GM19455 (cell line): ENCODE measurements around the gene MTHFD1.

Experiments used
- ATAC-seq: cut with Tn5 transposase; IDR thresholded peaks from one replicate; pipeline ENCODE4 v1.9.1; 2021; ENCODE audit not compliant: unreplicated experiment

Gene MTHFD1

DNA sequence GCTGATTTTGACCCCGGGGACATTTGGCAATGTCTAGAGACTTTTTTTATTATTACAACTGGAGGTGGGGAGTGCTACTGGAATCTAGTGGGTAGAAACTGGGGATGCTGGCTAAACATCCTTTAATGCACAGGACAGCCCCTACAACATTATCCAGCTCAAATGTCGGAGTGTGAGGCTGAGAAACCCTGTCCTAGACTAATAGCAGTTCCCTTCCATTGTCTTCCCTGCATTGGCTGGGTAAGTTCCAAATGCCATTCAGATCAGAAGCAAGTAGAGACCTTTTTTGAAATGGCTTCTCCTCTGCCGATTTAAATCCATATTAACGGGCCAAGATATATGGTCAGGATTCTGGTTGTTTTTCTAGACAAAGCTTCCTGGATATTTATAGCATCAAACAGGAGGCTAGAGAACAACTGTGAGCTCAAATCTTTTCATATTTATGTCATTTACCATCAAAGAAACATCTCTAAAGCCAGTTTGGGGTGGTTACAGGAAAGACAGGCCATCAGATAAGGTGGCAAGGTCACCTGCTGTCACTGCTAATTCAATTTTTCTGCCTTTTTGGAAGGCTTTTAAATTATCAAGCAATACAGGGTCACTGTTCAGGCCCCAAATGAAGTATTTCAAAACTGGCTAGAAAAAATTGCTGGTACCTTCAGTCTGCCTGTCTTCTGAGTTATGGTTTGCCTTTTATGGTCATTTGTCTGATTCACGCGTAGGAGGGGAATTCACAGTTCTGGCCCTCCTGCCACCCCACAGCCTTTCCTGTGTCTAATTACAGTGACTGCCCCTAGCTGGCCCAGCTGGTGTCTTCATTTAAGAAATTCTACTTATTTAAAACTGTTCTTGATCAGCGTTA lies 57.1 kb downstream of the MTHFD1 start:
- peak; percentile 96 for ATAC-seq

DNA sequence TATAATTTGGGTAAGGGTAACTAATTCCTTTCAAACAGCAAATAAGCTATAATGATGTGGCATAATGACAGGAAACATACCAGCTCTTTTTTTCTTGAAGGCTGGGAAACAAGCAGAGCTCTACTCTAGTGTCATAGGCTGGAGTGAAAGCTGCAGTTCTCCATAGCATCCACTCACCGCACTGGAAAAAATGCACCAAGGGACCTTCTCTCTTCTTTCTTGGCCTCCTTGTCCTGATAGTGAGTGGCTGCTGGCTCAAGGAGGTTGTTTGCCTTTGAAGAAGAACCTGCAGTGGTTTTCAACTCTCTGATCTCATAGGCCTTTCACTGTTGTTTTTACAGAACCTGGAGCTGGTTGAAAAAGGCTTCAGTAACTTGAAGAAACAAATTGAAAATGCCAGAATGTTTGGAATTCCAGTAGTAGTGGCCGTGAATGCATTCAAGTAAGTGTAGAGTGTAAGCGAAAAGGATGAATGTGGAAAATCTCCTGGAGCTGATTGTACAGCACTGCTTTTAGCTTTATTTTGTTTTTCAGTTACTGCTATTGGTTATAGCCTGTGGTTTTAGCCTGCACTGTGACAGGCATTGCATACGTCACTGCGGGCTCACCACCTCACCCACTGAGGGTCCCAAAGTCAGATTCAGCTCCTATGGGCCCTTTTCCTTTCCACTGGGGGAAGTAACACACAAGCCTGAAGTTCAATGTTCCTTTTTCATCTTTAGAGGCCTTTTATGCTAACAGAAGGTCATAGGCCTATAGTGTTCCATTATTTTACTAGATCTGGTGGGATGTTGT lies 59.9 kb downstream of the MTHFD1 start:
- ATAC-seq = no peak

DNA sequence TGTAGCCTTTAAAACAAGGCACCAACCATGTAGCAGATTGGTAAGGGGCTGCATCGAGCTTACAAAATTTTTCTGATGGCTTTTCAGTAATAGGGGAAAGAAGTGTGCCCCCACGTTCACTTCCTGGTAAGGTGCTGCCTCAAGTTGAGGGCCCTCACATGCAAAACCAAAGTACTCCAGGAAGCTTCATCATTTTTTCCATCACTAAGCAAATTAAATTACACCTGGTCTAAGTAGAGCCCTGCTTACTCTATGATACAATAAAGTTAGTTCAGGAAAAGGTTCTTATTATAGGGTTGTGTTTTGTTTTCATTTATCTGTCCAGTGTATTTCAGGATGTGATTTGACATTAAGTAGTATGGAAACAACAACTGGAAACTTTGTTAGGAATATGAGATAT lies 62.1 kb downstream of the MTHFD1 start:
- ATAC-seq = no peak

DNA sequence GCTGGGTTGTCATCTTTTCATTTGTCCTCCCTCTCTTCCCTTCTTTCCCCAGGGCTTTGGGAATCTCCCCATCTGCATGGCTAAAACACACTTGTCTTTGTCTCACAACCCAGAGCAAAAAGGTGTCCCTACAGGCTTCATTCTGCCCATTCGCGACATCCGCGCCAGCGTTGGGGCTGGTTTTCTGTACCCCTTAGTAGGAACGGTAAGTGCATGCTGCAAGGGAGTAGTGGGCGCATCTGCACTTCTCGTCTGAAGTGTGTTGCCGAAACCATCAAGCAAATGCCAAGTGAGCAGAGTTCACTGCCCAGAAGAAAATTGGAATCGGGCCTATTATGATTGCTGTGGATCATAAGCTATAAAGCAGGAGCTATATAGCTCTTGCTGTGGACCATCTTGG lies 66.5 kb downstream of the MTHFD1 start:
- ATAC-seq = no peak

DNA sequence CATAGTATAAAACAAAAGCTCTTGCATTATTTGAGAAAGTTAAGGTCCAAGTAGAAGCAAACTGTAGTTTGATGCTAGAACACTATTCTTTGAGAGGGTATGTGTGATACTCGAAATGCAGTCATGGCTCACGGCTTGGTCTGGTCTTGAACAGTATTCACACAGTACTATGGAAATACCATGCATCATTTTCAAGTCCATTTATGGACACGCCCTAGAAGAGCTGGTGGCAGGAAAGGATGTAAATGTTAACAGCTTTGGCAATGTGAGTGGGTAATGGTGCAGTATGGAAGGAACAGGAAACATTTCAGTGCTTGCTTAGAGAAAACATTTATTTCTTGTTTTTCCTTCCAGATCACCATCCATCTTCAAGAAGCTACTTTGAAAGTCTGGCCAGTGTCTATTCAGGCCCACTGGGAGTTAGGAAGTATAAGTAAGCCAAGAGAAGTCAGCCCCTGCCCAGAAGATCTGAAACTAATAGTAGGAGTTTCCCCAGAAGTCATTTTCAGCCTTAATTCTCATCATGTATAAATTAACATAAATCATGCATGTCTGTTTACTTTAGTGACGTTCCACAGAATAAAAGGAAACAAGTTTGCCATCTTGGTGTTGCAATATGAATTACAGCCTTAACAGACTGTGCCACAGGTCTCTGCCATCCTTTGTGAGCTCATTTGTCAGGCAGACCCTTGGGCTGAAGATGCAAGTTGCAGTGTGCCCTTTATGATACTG lies 71.4 kb downstream of the MTHFD1 start:
- no peak for ATAC-seq

DNA sequence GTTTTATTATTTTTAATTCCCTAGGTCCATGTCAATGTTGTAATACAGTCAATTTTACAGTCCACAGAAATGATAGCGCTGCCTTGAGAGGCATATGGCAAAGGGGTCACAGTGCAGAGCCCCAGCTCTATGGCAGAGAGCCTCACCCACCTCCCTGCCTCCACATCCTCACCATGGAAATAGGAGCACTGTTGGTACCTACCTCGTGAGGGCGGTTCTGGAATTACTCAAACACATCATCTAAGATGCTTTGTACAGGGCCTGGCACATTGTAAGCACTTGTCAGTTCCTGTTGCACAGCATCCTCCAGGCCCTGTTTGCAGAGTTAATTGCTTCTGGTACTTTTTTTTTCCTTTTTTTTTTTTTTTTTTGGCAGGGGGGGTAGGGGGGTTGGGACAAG lies 73.1 kb downstream of the MTHFD1 start:
- no peak for ATAC-seq

DNA sequence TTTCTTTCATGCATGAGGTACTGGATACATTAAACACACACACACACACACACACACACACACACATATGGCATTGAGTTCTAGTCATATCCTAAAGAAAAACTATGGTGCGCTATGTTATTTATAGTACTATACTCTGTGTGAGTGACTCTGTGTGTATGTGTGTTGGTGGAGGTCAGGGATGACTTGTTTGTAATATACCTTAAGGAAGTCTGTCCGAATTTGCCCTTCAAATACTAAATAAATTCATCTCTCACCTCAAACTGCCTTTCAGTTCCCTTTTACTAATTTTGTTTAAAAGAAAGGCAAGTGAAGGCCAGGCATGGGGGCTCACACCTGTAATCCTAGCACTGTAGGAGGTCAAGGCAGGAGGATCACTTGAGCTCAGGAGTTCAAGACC lies 75.0 kb downstream of the MTHFD1 start:
- ATAC-seq = no peak

DNA sequence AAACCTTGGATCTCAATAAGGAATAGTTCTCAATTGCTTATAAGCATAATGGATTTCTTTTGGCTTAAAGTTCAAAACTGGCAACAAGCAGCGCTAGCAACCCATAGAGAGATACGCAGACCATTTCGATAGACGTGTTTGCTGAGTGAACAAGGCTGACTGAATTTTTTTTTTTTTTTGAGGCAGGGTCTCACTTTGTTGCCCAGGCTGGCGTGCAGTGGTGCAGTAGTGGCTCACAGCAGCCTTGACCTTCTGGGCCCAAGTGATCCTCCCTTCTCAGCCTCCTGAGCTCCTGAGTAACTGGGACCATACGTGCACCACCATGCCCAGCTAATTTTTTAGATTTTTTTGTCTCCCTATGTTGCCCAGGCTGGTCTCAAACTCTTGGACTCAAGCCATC lies 75.7 kb downstream of the MTHFD1 start:
- no peak for ATAC-seq

DNA sequence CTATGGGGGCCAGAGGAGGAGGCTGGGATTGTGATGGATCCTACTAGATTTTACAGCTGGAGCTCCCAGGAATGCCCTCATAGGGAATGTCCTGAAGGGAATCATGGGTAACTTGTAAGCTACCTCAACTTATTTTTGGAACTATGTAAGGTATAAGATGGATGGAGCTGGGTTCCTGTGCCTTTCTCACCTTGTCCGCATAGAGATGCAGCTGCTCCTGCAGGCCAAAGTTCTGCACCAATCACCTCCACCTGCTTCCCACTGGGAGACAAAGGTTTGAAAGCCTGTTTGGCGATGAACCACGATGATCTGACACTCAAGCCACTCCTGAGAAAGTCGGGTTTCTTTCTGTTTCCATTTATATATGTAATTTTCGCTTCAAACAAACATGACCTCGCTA lies 76.5 kb downstream of the MTHFD1 start:
- ATAC-seq = peak; percentile 18

DNA sequence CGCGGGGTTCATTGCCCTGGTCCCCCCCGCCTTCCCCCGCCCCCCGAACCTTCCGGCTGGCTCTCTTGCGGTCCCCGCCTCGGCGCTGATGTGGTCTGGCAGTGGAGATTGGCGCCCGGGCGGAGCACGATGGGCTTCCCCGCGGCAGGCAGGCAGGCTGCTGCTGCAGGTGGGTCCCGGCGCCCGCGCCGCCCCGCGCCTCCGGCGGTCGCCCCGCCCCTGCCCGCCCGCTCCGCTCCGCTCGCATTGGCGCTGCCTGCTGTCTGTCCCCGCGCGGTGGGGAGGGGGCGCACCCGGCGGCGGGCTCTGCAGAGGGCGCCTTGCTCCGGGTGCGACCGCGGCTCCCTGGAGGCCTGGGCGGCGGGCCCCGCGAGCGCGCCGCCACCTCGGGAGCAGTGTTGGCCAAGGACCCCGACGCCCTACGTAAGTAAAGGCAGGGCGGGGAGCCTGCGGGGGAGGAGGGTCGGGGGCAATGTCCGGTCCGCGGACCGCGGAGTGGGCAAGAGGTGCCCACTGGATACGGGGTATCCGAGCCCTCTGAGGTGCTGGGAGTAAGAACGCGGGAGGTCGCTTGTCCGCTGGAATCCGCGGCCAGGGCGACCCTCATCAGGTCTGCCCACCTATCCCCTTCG lies 77.2 kb downstream of the MTHFD1 start, which contains the start of gene AKAP5:
Gene AKAP5, plus strand, starts transcription at position 309 of the 632 bp plus-strand sequence. CDS start 2,896 bp downstream, outside the sequence.
- peak; percentile 55 for ATAC-seq

DNA sequence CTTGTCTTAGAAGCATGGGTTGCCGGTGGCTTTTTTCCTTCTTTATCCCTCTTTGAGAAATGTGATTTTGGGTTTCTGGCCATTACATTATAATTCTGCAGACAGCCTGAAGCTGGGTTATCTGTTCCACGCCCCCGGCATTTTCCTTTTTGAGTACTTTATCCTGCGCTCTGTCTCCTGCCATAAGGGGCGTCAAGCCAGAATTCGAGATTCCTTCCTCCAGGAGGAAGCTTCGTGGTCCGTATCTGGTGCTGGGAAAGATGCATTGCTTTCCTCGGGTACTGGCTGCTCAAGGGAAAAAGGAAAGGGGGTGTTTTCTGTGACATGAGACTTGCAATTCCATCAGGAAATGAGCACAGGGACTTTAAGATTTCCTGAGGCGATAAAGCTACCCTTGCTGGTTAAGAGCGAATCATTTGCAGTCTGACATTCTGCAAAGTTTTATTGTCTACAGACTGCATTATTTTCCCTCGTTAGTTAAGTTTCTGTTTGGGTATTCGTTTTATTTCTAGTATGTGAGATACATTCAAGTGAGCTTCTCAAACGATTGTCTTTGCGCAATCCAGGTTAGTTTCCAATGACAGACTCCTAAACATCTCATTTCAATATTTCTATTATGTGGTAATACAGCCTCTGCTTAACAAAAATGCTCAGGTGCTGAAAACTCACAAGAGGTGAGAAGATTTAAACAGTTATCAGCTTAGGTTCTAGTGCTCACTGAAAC lies 77.8 kb downstream of the MTHFD1 start:
- no peak for ATAC-seq

DNA sequence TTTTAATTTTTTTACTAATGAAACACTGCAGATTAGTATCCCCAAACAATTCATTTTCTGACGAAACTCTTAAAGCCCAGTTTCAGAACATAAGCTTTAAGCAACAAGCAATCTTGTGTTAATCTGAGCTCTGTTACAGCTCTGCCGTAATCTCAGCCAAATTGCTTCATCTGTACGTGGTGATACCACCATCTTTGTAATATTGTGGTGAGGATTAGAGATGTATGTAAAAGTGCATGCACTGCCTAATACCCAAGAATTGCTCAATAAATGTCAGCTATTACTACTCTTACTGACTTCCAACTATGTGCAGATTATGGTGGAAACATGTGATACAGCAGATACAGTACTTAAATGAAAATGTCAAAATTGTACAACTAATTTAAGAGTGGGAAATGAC lies 78.9 kb downstream of the MTHFD1 start:
- no peak for ATAC-seq

DNA sequence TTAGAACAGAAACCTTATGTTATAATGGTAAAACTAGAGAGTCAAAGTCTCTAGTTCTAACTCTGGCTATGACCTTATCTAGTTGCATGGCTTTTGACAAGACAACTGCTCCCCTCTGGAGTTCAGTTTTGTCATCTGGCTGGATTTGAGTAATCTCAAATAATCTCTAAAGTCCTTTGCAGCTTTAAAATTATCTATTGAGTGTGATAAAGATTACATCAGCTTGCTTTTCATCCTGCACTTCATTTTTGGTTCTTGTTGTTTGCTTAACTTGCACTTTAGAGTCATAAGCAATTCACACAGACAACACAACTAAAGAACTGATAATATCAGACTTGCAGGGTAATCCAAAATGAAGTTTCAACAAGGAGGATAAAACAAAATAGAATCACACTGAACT lies 79.4 kb downstream of the MTHFD1 start:
- ATAC-seq = no peak

DNA sequence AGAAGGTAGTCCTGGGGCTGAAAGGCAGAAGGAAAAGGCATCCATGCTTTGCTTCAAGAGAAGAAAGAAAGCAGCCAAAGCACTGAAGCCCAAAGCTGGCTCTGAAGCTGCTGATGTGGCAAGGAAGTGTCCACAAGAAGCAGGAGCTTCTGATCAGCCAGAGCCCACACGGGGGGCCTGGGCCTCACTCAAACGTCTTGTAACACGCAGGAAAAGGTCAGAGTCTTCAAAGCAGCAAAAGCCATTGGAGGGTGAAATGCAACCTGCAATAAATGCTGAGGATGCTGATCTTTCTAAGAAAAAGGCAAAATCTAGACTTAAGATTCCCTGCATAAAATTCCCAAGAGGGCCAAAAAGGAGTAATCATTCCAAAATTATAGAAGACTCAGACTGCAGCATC lies 80.3 kb downstream of the MTHFD1 start:
- no peak for ATAC-seq

DNA sequence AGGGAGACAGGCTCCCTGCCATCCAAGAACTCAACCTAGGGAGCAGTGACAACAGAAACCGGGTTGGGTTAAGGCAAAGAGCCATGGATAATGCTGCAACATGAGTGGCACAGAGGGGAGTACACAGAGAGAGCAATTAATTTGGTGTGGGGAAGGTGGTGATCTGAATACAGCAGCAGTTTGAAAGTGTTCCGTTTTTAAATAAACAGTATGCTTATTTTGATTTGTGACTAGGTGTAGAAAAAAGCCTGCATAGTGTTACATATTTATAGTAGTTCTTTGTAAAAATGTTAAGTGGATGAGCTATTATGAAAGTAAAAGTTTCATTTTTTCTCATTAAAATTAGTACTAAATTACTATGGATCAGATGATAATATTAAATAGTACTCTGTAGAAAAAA lies 85.9 kb downstream of the MTHFD1 start:
- no peak for ATAC-seq

DNA sequence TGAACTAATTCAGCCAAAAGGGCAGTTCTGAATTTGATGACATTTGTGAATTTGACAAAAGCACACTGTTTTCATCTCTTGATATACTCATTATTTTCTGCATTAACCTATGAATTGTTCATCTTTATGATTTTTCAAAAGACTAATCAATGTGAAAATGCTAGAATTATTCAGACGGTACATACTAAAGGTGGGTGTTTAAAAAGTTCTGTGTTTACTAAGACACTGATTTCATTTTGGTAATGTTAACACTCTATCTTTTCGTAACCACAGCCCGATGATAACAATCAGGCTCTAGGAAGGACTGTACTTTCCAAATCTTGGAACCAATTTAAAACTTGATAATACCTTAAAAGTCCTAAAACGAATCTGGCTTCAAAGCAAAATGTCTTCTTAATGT lies 86.5 kb downstream of the MTHFD1 start:
- no peak for ATAC-seq

DNA sequence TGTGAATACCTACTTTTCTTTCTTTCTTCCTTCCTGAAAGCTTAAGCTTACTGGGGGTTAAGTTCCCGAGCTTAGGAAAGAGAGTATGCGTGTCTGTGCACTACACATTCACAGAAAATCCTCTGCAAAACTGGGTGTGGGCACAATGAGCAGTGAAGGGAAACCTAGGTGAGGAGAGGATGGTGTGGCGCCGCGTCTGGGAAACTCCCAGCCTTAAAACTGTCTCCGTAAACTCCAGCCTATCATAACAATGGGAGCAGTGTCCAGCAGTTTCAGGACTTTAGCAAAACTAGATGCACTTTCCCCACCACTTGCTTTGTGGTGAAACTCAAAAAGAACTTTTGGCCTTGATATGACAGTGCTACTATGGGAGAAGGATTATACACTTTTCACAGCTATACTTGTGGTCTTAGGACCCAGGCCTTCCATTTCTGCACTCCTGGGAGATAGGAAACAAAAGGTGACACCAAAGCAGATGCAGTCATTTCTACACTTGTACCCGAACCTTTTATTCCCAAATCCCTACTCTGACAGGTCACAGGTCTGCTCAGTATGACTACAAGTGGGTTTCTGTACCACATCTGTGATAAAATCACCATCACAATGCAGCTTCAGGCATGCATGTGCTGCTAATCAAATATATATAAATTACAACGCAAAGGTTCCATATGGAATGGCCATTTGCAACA lies 87.6 kb downstream of the MTHFD1 start:
- no peak for ATAC-seq

DNA sequence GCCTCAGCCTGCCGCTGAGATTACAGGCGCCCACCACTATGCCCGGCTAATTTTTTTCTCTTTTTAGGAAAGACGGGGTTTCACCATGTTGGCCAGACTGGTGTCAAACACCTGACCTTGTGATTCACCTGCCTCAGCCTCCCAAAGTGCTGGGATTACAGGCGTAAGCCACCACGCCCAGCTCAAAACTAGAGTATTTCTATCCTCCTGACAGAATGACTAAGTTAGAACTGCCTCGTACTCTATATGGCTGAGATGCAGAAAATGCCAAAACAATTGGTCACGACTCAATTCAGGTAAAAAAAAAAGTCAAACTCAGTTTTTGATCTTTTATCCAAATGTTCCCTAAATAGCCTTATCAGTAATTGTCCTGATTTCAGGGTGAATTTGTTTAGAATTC lies 88.3 kb downstream of the MTHFD1 start:
- ATAC-seq = no peak

DNA sequence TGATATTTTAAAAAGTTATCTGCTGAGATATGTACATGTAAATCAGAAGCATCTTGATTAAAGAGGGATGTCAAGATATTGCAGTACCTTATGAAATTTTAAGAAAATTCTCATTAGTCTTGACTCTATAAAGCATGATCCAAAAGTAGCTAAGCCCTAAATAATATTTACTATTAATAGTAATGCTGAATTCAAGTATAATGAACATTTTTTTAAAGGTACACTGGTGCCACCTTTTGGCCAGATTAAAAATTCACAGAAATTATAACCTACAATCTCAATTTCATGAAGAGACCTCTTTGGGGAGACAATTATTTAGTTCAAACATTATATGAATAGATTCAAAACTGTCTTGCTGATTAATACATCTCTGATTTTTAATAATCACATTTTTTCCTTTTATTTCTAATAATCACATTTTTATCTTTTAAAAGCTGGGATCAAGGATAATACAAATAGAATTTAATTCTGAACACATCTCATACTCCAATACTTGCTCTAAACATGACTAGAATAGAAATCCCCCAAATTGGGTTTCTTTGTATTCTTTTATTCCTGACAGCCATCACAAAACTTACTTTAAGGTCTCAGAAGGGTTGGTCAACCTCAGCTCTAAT lies 90.6 kb downstream of the MTHFD1 start:
- no peak for ATAC-seq
